ENCODE measurements around the gene APP.

DNA sequence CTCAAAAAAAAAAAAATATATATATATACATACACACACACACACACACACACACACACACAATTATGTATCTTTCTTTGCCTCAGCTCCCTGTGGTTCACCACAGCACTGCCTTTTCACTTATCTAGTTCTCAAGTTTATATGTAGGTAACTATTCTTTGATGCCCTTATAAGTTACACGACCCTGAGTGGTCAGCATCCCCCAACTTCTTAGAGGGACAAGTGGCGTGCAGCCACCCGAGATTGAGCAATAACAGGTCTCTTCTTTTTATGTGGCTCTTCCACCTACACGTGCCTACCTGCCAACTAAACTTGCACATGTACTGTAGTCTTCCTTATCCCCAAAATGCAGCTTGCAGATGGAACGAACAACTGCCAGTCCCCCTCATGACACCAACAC lies 315.0 kb downstream of the APP start:
- TF ChIP-seq, protein P1, sequence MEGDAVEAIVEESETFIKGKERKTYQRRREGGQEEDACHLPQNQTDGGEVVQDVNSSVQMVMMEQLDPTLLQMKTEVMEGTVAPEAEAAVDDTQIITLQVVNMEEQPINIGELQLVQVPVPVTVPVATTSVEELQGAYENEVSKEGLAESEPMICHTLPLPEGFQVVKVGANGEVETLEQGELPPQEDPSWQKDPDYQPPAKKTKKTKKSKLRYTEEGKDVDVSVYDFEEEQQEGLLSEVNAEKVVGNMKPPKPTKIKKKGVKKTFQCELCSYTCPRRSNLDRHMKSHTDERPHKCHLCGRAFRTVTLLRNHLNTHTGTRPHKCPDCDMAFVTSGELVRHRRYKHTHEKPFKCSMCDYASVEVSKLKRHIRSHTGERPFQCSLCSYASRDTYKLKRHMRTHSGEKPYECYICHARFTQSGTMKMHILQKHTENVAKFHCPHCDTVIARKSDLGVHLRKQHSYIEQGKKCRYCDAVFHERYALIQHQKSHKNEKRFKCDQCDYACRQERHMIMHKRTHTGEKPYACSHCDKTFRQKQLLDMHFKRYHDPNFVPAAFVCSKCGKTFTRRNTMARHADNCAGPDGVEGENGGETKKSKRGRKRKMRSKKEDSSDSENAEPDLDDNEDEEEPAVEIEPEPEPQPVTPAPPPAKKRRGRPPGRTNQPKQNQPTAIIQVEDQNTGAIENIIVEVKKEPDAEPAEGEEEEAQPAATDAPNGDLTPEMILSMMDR (IDR thresholded peaks at IDR 0.05; ENCODE audit: low read length), result no peak
- no peak for TF ChIP-seq EZH2 (optimal IDR thresholded peaks at IDR 0.05; ENCODE audit: low read depth, low read length)
- TF ChIP-seq EZH2phosphoT487 (IDR thresholded peaks at IDR 0.05; ENCODE audit: low read length), result no peak
